Adrenal gland (tissue), 12 donors: ENCODE measurements around the gene CCDC92B. TPM values are rescaled to one million over a fixed set of nuclear protein-coding genes. Genes with fewer than 3 reads are reported as not detected.
A peak's percentile ranks its signal among the peaks of the same experiment; 100 is the strongest.

ENCODE experiments used
- DNase-seq, 7 donors: peaks; one replicate each; pipeline ENCODE4 v3.0.0-alpha.2; 2019 to 2020
- H3K27ac ChIP-seq, 5 donors: fragments of 200-600 bp; sonication (generic) in 4 of 5; 1 replicate in 3 of 5; 2 replicates in 2 of 5; pipeline versions ENCODE4 v1.5.1 to v1.8.0; 2016 to 2020; ENCODE audit warnings: mild to moderate bottlenecking in 1 of 5
- H3K27me3 ChIP-seq: fragments of 200-600 bp; 2 replicates; pipeline ENCODE4 v1.8.0; 2021
- H3K36me3 ChIP-seq, 2 donors: fragments of 200-600 bp; replicated peaks in 1 of 2; 1 replicate in 1 of 2; 2 replicates in 1 of 2; pipeline versions ENCODE4 v1.5.1 to v1.8.0; 2018 to 2022
- H3K4me1 ChIP-seq, 2 donors: fragments of 200-600 bp; replicated peaks in 1 of 2; 1 replicate in 1 of 2; 2 replicates in 1 of 2; pipeline versions ENCODE4 v1.5.1 to v1.8.0; 2018 to 2021
- H3K4me3 ChIP-seq, 4 donors: fragments of 200-600 bp; sonication (generic) in 3 of 4; one replicate each; pipeline ENCODE4 v1.5.1; 2016 to 2018
- H3K9me3 ChIP-seq, 3 donors: fragments of 200-600 bp; sonication (generic) in 1 of 3; replicated peaks in 1 of 3; 1 replicate in 2 of 3; 2 replicates in 1 of 3; pipeline versions ENCODE4 v1.5.1 to v1.8.0; 2016 to 2021
- POLR2A ChIP-seq, 2 donors: fragments of 450-650 bp; IDR thresholded peaks; one replicate each; pipeline ENCODE4 v1.6.1; 2017; ENCODE audit warnings: antibody characterized with exemption in 2 of 2, mild to moderate bottlenecking in 2 of 2, moderate library complexity in 1 of 2
- WGBS, 4 donors: extraction: QIAGEN DNeasy Blood & Tissue Kit in 2 of 4; methylation state at CpG; one replicate each; pipeline versions ENCODE4 v1.1.5 to v1.1.7; 2013 to 2017; 5-methylcytosine and 5-hydroxymethylcytosine counted together
- intact Hi-C, 2 donors: fragments of 100-400 bp; cut with DNase I; formaldehyde crosslinking; loops; one replicate each; pipeline versions ENCODE4 v1.14.1 to v1.15.0; 2022 to 2023
- polyA plus RNA-seq, 3 donors: library from polyadenylated mRNA; stranded (reverse); fragments of 200-250 nt in 2 of 3; fragments of 350-450 nt in 1 of 3; fragmentation: Illumina TruSeq in 1 of 3; extraction: RNeasy Lipid Tissue Mini Kit (QIAGEN cat#74804) in 1 of 3; gene quantifications; one replicate each; pipeline ENCODE4 v1.2.3, GENCODE V29; 2013 to 2014
- total RNA-seq, 9 donors: library from RNA; depleted of rRNA in 4 of 9; stranded (reverse); fragments of >200 nt in 4 of 9; fragments of 120-200 nt in 1 of 9; fragmentation: NEBNext Ultra II Directional in 1 of 9; extraction: Animal tissue kit (Norgen Biotek cat#: 25700) in 1 of 9; gene quantifications; one replicate each; pipeline versions ENCODE4 v1.1.0 to v1.2.4, GENCODE V29; 2013 to 2023
- TF ChIP-seq, protein P1 (sequence below), 6 experiments: fragments of 450-650 bp in 4 of 6; fragments of 200-600 bp in 2 of 6; sonication (generic) in 1 of 6; IDR thresholded peaks; 1 replicate in 5 of 6; 2 replicates in 1 of 6; pipeline versions ENCODE4 v1.5.1 to v1.8.0; 2016 to 2021; ENCODE audit warnings: antibody characterized with exemption in 6 of 6, mild to moderate bottlenecking in 2 of 6, moderate library complexity in 1 of 6
- donor health status: healthy with polysubstance abuse.
- donor health status: Bipolar disorder and iron deficiency.
- donor health status: DM: yes; HTN: yes; CAD: no.
- donor health status: DM: no; HTN: no; CAD: no.
- donor health status: DM: no; HTN: no; CAD: no.
- donor health status: DM: yes; HTN: yes; CAD: no.

Gene CCDC92B
- total and polyA plus RNA-seq, 12 donors: 0.10 to 4.7 (median 0.55) TPM; not detected in 3

DNA sequence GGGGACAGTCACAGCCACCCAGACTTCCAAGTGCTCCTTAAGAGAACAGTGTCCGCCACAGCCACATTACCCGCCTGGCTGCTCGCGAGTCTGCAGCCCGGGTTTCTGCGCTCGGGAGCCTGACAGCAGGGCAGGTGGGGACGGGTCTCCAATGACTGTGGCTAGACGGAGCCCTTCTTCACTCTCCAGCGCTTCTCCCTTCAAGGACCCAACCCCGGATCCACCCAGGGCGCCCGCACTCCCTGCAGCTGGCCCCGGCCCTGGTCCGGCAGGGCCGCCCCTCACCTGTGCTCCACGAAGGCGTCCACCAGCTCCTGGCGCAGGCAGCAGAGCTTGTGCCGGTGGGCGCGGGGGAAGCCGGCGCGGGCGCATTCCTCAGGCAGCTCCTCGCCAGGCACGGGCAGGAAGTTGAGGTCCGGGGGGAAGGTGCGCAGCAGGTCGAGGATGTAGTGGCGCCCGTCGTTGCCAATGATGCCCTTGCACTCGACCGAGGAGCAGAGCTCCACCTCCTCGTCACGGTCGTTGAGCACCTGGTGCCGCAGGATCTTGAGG, 51.8 kb downstream of the CCDC92B start:
- Histone ChIP-seq H3K4me1 (no peaks in the 10 kb centered on the region), H3K27me3 (no peaks in the 10 kb centered on the region), H3K36me3 (peaks cover 0 to 98% of the 10 kb centered on the region in 2 donors), H3K9me3 (no peaks in the 10 kb centered on the region), H3K4me3 (no peak overlapping the region), H3K27ac (no peak overlapping the region)
- WGBS, 4 donors: 89 to 96% (median 96%) methylated on average over 11 to 40 of the region's 40 CpGs
- intact Hi-C loops: no loop called here
- TF ChIP-seq POLR2A (IDR thresholded peaks at IDR 0.05): no peak
- TF ChIP-seq, protein P1, sequence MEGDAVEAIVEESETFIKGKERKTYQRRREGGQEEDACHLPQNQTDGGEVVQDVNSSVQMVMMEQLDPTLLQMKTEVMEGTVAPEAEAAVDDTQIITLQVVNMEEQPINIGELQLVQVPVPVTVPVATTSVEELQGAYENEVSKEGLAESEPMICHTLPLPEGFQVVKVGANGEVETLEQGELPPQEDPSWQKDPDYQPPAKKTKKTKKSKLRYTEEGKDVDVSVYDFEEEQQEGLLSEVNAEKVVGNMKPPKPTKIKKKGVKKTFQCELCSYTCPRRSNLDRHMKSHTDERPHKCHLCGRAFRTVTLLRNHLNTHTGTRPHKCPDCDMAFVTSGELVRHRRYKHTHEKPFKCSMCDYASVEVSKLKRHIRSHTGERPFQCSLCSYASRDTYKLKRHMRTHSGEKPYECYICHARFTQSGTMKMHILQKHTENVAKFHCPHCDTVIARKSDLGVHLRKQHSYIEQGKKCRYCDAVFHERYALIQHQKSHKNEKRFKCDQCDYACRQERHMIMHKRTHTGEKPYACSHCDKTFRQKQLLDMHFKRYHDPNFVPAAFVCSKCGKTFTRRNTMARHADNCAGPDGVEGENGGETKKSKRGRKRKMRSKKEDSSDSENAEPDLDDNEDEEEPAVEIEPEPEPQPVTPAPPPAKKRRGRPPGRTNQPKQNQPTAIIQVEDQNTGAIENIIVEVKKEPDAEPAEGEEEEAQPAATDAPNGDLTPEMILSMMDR (IDR thresholded peaks at IDR 0.05): no peak
- DNase-seq: peak; percentile 1 to 50 (median 22)

DNA sequence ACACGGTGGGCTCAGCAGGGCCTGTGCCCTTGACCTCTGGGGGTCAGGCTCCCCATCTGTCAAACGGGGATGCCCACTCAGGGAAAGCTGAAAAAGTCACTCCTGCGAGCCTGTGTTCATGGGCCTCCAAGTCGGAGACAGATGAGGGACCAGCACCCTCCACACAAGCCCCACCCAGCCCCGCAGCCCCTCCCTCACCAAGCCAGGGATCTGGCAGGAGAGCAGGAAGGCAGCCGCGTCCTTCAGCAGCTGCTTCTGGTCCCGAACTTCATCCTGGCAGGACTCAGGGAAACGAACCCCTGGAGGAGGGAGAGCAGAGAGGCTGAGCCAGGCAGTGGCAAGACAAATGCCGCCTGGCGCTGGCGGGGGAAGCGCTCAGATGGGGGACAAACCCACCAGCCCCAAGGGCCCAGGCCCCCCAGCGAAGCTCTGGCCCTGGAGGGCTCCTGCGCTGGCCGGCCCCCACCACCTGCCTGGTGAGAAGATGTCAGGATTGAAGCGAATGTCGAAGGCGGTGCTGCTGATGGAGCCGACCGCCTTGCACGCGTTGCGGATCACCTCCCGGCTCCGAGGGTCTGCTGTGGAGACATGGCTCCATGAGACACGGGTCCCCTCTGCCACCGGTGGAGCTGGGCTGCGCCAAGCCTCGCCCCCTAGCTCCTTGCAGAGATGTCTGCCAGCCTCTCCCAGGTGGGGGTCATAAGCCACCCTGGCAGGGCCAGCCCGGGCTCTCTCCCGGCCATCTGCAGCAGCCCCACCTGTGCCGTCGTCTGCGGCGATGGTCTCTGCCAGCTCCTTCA, 53.3 kb downstream of the CCDC92B start:
- Histone ChIP-seq H3K4me3 (no peak overlapping the region), H3K36me3 (peaks cover 0 to 95% of the 10 kb centered on the region in 2 donors), H3K27ac (no peak overlapping the region), H3K4me1 (no peaks in the 10 kb centered on the region), H3K9me3 (no peaks in the 10 kb centered on the region), H3K27me3 (no peaks in the 10 kb centered on the region)
- WGBS, 4 donors: 82 to 90% (median 84%) methylated on average over 3 to 36 of the region's 36 CpGs
- TF ChIP-seq, protein P1 (IDR thresholded peaks at IDR 0.05): no peak
- TF ChIP-seq POLR2A (IDR thresholded peaks at IDR 0.05): no peak
- intact Hi-C loops: no loop called here
- peak in 4 of 7 donors; percentile 1 to 51 (median 22) for DNase-seq

DNA sequence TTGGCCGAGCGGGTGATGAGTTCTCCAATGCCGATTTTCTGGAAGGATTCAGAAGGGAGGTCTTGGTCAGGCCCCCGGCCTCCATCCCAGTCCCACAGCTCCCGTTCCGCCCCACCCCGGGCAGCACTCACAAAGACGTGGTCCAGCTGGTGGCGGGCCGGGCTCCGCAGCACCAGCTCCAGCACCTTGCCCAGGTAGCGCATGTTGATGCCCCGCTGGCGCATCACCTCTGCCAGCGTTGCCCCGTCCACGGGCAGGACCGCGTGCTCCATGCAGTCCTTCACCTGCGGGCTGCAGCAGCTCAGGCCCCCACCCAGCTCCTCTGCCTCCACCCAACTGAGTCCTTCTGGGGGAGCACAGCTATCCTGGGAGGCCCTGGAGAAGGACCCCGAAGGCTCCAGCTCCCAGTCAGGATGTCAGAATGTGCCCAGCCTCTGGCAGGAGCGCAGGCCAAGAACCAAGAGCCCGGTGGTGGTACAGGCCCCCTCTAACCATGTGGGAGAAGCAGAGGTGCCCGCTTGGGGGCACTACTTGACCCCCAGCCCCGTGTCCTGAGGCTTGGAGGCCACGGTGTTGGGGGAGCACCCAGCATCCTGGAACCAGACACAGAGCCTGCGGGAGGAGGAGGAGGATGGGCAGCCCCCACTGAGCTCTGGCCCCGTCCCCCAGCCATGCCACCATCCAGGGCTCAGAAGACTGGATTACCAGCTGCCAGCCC, 54.0 kb downstream of the CCDC92B start:
- Histone ChIP-seq H3K36me3 (peaks cover 0 to 95% of the 10 kb centered on the region in 2 donors), H3K27ac (no peak overlapping the region), H3K27me3 (no peaks in the 10 kb centered on the region), H3K4me1 (no peaks in the 10 kb centered on the region), H3K9me3 (no peaks in the 10 kb centered on the region), H3K4me3 (no peak overlapping the region)
- peak in 3 of 7 donors; percentile 1 to 24 (median 18) for DNase-seq
- intact Hi-C loops: no loop called here
- WGBS, 4 donors: 89 to 92% (median 90%) methylated on average over 8 to 28 of the region's 28 CpGs
- no peak for TF ChIP-seq POLR2A (IDR thresholded peaks at IDR 0.05)
- TF ChIP-seq, protein P1 (IDR thresholded peaks at IDR 0.05): no peak
